Suprapubic skin (tissue), 4 donors: Measurements from ENCODE around the gene ZNF804B. TPM values are rescaled to one million over a fixed set of nuclear protein-coding genes. Genes with fewer than 3 reads are reported as not detected.

Source experiments
- DNase-seq, 2 donors: peaks; one replicate each; pipeline ENCODE4 v3.0.0-alpha.2; 2019; ENCODE audit warnings: low spot score in 2 of 2
- H3K27ac ChIP-seq: fragments of 200-600 bp; sonication (generic); one replicate; pipeline ENCODE4 v1.5.1; 2019
- H3K27me3 ChIP-seq: fragments of 200-600 bp; sonication (generic); one replicate; pipeline ENCODE4 v1.5.1; 2019
- H3K36me3 ChIP-seq: fragments of 200-600 bp; sonication (generic); one replicate; pipeline ENCODE4 v1.5.1; 2019
- H3K4me1 ChIP-seq: fragments of 200-600 bp; sonication (generic); one replicate; pipeline ENCODE4 v1.5.1; 2019
- H3K4me3 ChIP-seq: fragments of 200-600 bp; sonication (generic); one replicate; pipeline ENCODE4 v1.5.1; 2019; ENCODE audit warnings: mild to moderate bottlenecking
- H3K9me3 ChIP-seq: fragments of 200-600 bp; sonication (generic); one replicate; pipeline ENCODE4 v1.5.1; 2019
- EP300 ChIP-seq: sonication (generic); formaldehyde crosslinking; IDR thresholded peaks from one replicate; pipeline ENCODE4 v1.6.1; 2017; ENCODE audit warnings: antibody characterized with exemption
- POLR2A ChIP-seq, 2 donors: fragments of 450-650 bp; IDR thresholded peaks; one replicate each; pipeline ENCODE4 v1.6.1; 2017; ENCODE audit warnings: antibody characterized with exemption in 2 of 2, mild to moderate bottlenecking in 2 of 2, moderate library complexity in 2 of 2
- POLR2AphosphoS5 ChIP-seq, 3 donors: sonication (generic); formaldehyde crosslinking; IDR thresholded peaks; one replicate each; pipeline ENCODE4 v1.6.1; 2017; ENCODE audit warnings: antibody characterized with exemption in 3 of 3
- WGBS: methylation state at CpG from one replicate; pipeline ENCODE4 v1.1.5; 2018; 5-methylcytosine and 5-hydroxymethylcytosine counted together
- total RNA-seq, 4 donors: library from RNA; depleted of rRNA; stranded (reverse); fragments of >200 nt; gene quantifications; one replicate each; pipeline ENCODE4 v1.1.0, GENCODE V29; 2016
- TF ChIP-seq, protein P1 (sequence below), 2 donors: fragments of 200-600 bp in 1 of 2; fragments of 450-650 bp in 1 of 2; sonication (generic) in 1 of 2; IDR thresholded peaks; one replicate each; pipeline ENCODE4 v1.5.1; 2016 to 2019; ENCODE audit warnings: antibody characterized with exemption in 2 of 2, mild to moderate bottlenecking in 1 of 2, moderate library complexity in 1 of 2

ZNF804B gene
- total RNA-seq, 4 donors from 2014 or later, result not detected

DNA sequence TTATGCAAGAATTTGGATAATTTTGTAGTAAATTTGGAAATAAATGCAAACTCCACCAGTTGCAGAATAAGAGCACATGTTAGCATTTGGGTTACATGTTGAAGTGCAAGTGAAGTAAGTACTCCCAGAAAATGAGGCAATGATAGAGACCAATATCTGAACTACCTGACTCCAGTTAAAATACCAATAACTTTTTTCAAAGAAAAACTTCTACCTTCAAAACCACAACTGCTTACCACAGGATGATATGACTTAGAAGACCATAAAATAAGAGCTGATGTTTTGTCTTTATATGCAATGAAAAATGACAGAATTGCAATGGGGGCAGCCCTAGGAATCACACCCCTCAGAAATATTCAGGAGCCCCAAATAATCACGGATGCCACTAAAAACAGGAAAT is 597.6 kb downstream of the ZNF804B start:
- Histone ChIP-seq H3K4me3 (no peak overlapping the region), H3K9me3 (peaks cover 3% of the 10 kb centered on the region), H3K27ac (no peak overlapping the region), H3K36me3 (no peaks in the 10 kb centered on the region), H3K27me3 (no peaks in the 10 kb centered on the region), H3K4me1 (no peaks in the 10 kb centered on the region)
- no peak for DNase-seq
- TF ChIP-seq EP300 (no peak), POLR2A (IDR thresholded peaks at IDR 0.05) (no peak), POLR2AphosphoS5 (IDR thresholded peaks at IDR 0.05) (no peak)
- TF ChIP-seq, protein P1, sequence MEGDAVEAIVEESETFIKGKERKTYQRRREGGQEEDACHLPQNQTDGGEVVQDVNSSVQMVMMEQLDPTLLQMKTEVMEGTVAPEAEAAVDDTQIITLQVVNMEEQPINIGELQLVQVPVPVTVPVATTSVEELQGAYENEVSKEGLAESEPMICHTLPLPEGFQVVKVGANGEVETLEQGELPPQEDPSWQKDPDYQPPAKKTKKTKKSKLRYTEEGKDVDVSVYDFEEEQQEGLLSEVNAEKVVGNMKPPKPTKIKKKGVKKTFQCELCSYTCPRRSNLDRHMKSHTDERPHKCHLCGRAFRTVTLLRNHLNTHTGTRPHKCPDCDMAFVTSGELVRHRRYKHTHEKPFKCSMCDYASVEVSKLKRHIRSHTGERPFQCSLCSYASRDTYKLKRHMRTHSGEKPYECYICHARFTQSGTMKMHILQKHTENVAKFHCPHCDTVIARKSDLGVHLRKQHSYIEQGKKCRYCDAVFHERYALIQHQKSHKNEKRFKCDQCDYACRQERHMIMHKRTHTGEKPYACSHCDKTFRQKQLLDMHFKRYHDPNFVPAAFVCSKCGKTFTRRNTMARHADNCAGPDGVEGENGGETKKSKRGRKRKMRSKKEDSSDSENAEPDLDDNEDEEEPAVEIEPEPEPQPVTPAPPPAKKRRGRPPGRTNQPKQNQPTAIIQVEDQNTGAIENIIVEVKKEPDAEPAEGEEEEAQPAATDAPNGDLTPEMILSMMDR (IDR thresholded peaks at IDR 0.05), result no peak
- 52% methylated on average over 1 of the region's 1 CpG for WGBS

DNA sequence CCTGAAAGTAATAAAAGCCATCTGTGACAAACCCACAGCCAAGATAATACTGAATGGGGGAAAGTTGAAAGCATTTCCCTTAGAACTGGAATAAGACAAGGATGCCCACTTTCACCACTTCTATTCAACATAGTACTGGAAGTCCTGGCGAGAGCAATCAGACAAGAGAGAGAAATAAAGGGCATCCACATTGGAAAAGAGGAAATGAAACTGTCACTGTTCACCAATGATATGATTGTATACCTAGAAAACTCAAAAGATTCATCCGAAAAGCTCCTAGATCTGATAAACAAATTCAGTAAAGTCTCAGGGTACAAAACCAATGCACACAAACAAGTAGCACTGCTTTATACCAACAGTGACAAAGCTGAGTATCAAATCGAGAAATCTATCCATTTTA is 617.7 kb downstream of the ZNF804B start:
- DNase-seq, result no peak
- TF ChIP-seq POLR2A (IDR thresholded peaks at IDR 0.05) (no peak), POLR2AphosphoS5 (IDR thresholded peaks at IDR 0.05) (no peak), EP300 (no peak)
- TF ChIP-seq, protein P1 (IDR thresholded peaks at IDR 0.05), result no peak
- Histone ChIP-seq H3K27me3 (no peaks in the 10 kb centered on the region), H3K4me3 (no peak overlapping the region), H3K9me3 (no peaks in the 10 kb centered on the region), H3K4me1 (no peaks in the 10 kb centered on the region), H3K27ac (no peak overlapping the region), H3K36me3 (no peaks in the 10 kb centered on the region)
- WGBS, result 90% methylated on average over 3 of the region's 3 CpGs

DNA sequence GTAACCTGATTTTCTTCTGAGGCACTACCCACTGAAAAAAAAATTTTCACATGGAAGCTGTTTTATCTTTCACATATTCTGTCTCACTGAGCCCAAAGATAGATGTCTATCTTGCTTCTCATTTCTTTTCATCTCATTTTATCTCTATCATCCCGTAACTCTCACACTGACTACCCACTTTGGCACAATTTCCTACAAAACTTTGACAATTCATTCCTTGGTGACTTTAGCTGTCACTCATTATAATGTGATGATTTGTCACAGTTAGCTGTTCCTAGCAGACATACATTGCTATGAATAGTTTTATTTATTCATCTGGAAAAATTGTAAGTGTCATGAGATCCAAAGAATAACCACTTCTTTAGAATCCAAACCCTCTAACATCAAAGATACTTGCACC is 625.9 kb downstream of the ZNF804B start:
- Histone ChIP-seq H3K4me1 (no peaks in the 10 kb centered on the region), H3K9me3 (peaks cover 3% of the 10 kb centered on the region), H3K4me3 (no peak overlapping the region), H3K27ac (no peak overlapping the region), H3K36me3 (no peaks in the 10 kb centered on the region), H3K27me3 (no peaks in the 10 kb centered on the region)
- no peak for DNase-seq
- WGBS, result 71% methylated on average over 1 of the region's 1 CpG
- TF ChIP-seq, protein P1 (IDR thresholded peaks at IDR 0.05), result no peak
- TF ChIP-seq EP300, result no peak
- TF ChIP-seq POLR2A (IDR thresholded peaks at IDR 0.05), result no peak
- TF ChIP-seq POLR2AphosphoS5 (IDR thresholded peaks at IDR 0.05), result no peak

Other genes starting within 250 kb of the ZNF804B start
- not detected for gene TEX47, start 36.0 kb downstream of the ZNF804B start, total RNA-seq